Stimulated activated naive CD8-positive, alpha-beta T cell treated with anti-CD3 and anti-CD28 coated beads, Interleukin-15, Interleukin-2, amounts not matched to agents 100 U/mL and 50 U/mL, for 24 hours (primary cell): ENCODE results near the gene TRIO.
"Not testable (repeated sequence)": the region's sequence is repeated elsewhere in the genome, so short reads cannot be mapped to it uniquely, and the experiment has no call there.

ENCODE experiments used
- ATAC-seq: fragments of 150-1000 bp; cut with Tn5 transposase; one replicate; pipeline ENCODE4 v1.10.0; 2021
- DNase-seq: peaks from one replicate; pipeline ENCODE4 v3.0.0; 2021

TRIO gene

GRCh38 chr5:14415024-14415697, 272.0 kb downstream of the TRIO start:
- DNase-seq: peak; percentile 43

GRCh38 chr5:14415698-14416074, 272.5 kb downstream of the TRIO start:
- DNase-seq (no peak), ATAC-seq (peak; percentile 37)

More at GRCh38 chr5:14415024-14415697, 272.0 kb downstream of the TRIO start:
- peak; percentile 69 for ATAC-seq

- no peak for ATAC-seq
- no peak for DNase-seq
Observed at GRCh38 chr5:14416621-14417275, 273.6 kb downstream of the TRIO start.

- ATAC-seq (no peak), DNase-seq (no peak)
Observed at GRCh38 chr5:14417276-14417730, 274.2 kb downstream of the TRIO start.

- ATAC-seq: no peak
- DNase-seq: no peak
Observed at GRCh38 chr5:14417792-14418765, 274.9 kb downstream of the TRIO start.

GRCh38 chr5:14419686-14420085, 276.5 kb downstream of the TRIO start:
- no peak for DNase-seq
- ATAC-seq: no peak

- DNase-seq (no peak), ATAC-seq (no peak)
Observed at GRCh38 chr5:14420101-14420811, 277.1 kb downstream of the TRIO start.

- DNase-seq (no peak), ATAC-seq (no peak)
Observed at GRCh38 chr5:14421851-14422250, 278.7 kb downstream of the TRIO start.

GRCh38 chr5:14424011-14424685, 281.0 kb downstream of the TRIO start:
- peak; percentile 88 for ATAC-seq
- peak; percentile 46 for DNase-seq

GRCh38 chr5:14425559-14425958, 282.4 kb downstream of the TRIO start:
- DNase-seq (no peak), ATAC-seq (no peak)

GRCh38 chr5:14426521-14426920, 283.4 kb downstream of the TRIO start:
- no peak for ATAC-seq

GRCh38 chr5:14428302-14429081, 285.4 kb downstream of the TRIO start:
- ATAC-seq (no peak), DNase-seq (no peak)

More at GRCh38 chr5:14426521-14426920, 283.4 kb downstream of the TRIO start:
- no peak for DNase-seq

- DNase-seq (no peak), ATAC-seq (no peak)
Observed at GRCh38 chr5:14429101-14430050, 286.2 kb downstream of the TRIO start.

GRCh38 chr5:14431534-14431933, 288.4 kb downstream of the TRIO start:
- ATAC-seq (no peak), DNase-seq (no peak)

GRCh38 chr5:14432931-14433589, 289.9 kb downstream of the TRIO start:
- ATAC-seq (no peak), DNase-seq (no peak)

GRCh38 chr5:14435481-14435880, 292.3 kb downstream of the TRIO start:
- DNase-seq: no peak
- no peak for ATAC-seq

- DNase-seq, ATAC-seq: not testable (repeated sequence)
Observed at GRCh38 chr5:14436122-14436521, 293.0 kb downstream of the TRIO start.

- ATAC-seq (peak; percentile 70), DNase-seq (no peak)
Observed at GRCh38 chr5:14436801-14437542, 293.8 kb downstream of the TRIO start.
